ENCODE data around the gene ZCCHC14.
"Not testable (repeated sequence)": the region's sequence is repeated elsewhere in the genome, so short reads cannot be mapped to it uniquely, and the experiment has no call there.

DNA sequence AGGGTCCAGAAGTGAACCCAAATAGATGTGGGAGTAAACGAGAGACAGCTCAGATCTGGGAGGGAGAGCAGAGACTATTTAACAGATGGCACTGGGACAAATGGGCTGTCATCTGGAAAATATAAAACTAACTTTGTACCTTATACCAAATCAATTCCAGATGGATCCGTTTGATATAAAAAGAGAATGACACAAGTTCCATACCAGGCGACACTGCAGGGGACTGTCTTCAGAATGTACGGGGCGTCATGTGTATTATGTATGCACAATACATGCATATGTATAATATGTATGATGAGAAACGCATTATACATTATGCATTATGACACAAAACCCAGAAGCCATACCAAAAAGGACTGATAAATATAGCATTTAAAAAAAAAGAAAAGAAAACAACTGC lies 10.2 kb downstream of the ZCCHC14 start:
- TF ChIP-seq, protein P1, sequence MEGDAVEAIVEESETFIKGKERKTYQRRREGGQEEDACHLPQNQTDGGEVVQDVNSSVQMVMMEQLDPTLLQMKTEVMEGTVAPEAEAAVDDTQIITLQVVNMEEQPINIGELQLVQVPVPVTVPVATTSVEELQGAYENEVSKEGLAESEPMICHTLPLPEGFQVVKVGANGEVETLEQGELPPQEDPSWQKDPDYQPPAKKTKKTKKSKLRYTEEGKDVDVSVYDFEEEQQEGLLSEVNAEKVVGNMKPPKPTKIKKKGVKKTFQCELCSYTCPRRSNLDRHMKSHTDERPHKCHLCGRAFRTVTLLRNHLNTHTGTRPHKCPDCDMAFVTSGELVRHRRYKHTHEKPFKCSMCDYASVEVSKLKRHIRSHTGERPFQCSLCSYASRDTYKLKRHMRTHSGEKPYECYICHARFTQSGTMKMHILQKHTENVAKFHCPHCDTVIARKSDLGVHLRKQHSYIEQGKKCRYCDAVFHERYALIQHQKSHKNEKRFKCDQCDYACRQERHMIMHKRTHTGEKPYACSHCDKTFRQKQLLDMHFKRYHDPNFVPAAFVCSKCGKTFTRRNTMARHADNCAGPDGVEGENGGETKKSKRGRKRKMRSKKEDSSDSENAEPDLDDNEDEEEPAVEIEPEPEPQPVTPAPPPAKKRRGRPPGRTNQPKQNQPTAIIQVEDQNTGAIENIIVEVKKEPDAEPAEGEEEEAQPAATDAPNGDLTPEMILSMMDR (optimal IDR thresholded peaks at IDR 0.05 in 1 of 3, IDR thresholded peaks at IDR 0.05 in 1 of 3, conservative IDR thresholded peaks at IDR 0.05 in 1 of 3; ENCODE audit: extremely low read depth in 1 of 3, insufficient read depth in 2 of 3, low read length in 3 of 3), result not testable (repeated sequence)
- not testable (repeated sequence) for TF ChIP-seq EZH2 (IDR thresholded peaks at IDR 0.05; ENCODE audit: low read length)

Measured in keratinocyte (primary cell).